ENCODE measurements around the gene ADCK2.

GRCh38 chr7:140661124-140661523 lies 11.6 kb upstream of the ADCK2 start:
- TF ChIP-seq CTCF (IDR thresholded peaks at IDR 0.05; ENCODE audit: insufficient read depth, low read length) = no peak
- no peak for TF ChIP-seq SPI1 (IDR thresholded peaks at IDR 0.05; ENCODE audit: borderline replicate concordance, low read depth)
- no peak for TF ChIP-seq REST (IDR thresholded peaks at IDR 0.05; ENCODE audit: insufficient replicate concordance, low read depth)
- TF ChIP-seq POLR2AphosphoS5 (IDR thresholded peaks at IDR 0.05; ENCODE audit: low read depth) = no peak
- TF ChIP-seq GABPA (IDR thresholded peaks at IDR 0.05; ENCODE audit: low read depth) = no peak
